GM18873 (cell line): ENCODE data around the gene CCL4L2.
A peak's percentile ranks its signal among the peaks of the same experiment; 100 is the strongest.
"Not testable (repeated sequence)": the region's sequence is repeated elsewhere in the genome, so short reads cannot be mapped to it uniquely, and the experiment has no call there.

Experiments used
- ATAC-seq: cut with Tn5 transposase; IDR thresholded peaks from one replicate; pipeline ENCODE4 v1.9.1; 2021; ENCODE audit warnings: mild to moderate bottlenecking, moderate library complexity, moderate number of reproducible peaks; ENCODE audit not compliant: unreplicated experiment, low FRiP score

Gene CCL4L2

DNA sequence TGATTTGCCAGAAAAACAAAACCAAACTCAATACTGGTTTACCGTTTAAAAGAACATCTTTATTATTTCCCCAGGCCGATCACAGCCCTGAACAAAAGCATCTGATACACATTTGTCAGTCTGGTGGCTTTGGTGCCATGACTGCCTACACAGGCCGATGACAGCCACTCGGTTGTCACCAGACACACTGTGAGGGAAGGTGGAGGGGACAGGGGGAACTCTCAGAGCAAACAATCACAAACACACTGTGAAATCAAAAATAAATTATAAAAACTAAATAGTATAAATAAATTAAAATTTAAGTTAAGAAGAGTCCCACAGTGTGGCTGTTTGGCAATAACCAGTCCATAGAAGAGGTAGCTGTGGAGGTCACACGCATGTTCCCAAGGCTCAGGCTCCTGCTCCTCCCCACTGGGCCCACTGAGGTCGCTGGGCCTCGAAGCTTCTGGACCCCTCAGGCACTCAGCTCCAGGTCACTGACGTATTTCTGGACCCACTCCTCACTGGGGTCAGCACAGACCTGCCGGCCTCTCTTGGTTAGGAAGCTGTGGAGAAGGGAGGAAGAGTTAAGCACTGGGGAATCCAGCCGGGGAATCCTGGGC is 15.9 kb upstream of the CCL4L2 start:
- ATAC-seq = not testable (repeated sequence)

DNA sequence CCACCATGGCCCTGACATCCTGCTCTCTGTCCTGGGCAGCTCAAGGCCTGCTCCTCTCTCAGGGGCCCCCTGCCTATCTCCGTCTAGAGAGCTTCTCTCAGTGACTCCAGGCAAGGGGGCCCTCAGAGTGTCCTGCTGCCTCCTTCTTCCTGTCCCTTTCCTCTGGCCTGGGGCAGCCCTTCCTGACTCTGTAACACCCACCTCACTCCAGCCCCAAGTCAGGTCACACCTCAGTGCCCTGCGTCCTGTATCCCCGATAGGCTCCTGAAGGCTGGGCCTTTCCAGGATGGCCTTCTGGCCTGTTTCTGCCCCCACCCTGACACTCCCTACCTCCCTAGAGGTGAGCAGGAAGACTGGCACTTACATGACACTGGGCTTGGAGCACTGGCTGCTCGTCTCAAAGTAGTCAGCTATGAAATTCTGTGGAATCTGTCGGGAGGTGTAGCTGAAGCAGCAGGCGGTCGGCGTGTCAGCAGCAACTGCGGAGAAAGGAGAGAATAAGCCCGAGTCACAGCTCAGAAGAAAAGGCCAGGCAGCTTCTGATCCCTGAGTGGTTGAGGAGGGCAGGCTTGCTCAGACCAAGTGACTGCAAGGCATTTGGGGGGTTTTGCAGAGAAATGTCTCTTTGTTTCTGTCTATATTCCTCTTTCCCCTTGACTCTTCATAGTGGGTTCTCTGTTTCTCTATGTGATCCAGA is 15.3 kb upstream of the CCL4L2 start:
- no peak for ATAC-seq

DNA sequence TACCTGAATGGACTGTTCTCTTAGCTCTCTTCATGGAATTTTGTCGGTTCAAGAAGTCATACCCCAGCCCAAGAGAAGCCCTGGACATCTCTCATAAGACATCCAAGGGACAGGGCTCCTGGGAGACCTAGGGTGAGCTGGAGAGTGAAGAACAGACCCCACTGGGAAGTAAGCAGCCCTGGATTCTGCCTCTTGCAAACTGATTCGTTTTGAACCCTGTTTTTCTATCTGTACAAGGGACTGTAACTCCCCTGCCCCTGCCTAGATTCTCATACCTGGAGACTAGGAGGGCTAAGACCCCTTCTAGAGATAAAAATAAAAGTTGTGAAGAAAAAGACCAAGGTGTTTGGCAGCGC is 14.8 kb upstream of the CCL4L2 start:
- ATAC-seq = no peak

- peak; percentile 14 for ATAC-seq
Measured at GRCh38 chr17:36197387-36197703, 13.5 kb upstream of the CCL4L2 start.

DNA sequence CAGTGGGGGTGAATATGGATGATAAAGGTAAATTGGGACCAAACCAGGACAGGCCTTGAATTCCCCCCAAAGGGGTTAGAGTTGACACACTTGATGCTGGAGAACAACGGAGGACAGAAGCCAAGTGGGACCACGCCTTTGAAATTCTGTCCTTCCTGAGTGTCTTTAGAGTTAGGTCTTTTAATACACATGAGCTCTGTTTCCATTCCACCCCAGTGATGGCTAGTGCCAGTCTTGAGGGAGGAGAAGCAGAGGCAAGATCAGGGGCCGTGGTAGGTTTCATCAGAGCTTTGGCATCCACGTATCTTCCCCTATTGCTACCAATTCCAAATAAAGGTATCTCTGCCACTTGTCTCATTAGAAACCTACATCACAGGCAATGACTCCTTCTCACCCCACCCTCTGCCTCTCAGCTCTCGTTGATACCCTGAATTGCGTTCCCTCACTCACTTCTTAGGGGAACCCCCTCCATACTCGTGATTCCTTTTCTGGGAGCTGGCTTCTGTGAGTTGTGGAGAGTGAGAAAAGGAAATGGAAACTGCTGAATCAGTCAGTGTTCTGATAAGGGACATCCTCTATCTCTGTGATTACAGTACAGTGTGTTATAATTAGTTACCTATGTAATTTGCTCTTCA is 11.9 kb upstream of the CCL4L2 start:
- peak; percentile 17 for ATAC-seq

DNA sequence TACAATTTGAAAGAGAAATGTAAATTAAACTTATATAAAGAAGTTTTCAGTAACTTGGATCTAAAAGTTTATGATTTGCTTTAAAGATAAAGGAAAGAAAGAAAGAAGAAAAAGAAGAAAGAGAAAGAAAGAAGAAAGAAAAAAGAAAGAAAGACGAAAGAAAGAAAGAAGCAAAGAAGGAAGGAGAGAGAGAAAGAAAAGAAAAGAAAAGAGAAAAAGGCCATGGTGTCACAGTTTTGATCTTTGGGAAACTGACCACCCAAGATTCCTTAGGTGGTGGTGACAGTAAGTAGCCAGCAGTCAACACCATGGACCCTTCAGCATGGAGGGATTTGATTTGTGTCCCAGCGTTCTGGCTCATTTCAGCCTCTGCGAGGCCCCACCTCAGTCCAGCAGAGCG is 9.8 kb upstream of the CCL4L2 start:
- ATAC-seq = not testable (repeated sequence)

DNA sequence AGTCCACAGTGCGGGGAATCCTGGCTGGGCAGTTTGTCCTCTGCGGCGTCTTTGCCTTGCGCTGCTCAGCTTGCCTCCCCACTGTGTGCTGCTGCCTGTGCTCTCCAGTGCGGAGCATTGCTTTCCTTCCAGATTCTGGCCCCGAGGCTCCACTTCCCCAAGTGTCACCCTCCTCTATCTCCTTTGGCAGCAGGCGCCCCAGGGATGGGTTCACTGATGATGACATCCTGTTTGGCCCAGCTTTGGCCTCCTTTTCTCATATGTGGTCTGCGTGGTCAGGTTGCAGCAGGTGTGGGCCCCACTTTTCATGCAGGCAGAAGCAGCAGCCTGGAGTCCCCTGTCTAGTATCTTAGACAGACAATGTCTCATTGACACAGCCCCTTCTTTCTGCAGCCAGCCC is 9.4 kb upstream of the CCL4L2 start:
- ATAC-seq = not testable (repeated sequence)

GRCh38 chr17:36203335-36203734 is 7.5 kb upstream of the CCL4L2 start:
- ATAC-seq = no peak

DNA sequence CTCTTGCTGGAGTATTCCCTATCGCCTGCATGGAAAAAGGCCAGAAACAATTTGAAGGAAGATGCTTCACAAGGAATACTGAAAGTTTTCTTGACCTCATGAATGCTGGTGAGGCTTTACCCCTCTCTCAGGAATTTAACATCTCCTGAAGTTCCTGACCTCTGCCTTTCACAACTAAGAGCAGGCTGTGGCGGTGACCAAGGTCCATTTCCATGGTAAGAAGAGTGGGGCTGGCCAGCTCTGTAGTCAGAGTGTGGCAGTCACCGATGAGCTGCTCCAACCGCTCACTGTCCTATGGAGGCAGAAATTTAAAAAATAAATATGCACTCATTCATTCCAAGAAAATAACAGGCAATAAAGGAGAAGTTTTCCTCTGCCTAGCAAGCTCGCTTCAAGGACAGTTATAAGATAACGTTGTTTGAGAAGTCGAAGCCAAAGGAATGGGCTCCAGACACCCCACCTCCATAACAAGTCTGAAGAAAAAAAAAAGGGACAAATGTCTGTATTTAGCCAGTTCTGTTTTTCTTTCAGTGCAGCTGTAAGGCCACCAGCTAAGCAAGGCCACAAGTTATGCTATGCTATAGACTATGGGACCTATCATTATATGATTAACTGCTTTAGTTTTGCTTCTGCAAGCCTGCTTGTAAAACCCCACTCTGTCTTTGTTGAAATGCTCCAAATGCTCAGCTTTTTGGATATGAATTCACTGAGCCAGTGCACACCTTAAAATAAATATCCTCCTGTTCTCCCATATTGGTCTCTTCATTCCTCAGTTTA is 6.0 kb upstream of the CCL4L2 start:
- no peak for ATAC-seq

- no peak for ATAC-seq
Measured at GRCh38 chr17:36205637-36206485, 5.0 kb upstream of the CCL4L2 start.

DNA sequence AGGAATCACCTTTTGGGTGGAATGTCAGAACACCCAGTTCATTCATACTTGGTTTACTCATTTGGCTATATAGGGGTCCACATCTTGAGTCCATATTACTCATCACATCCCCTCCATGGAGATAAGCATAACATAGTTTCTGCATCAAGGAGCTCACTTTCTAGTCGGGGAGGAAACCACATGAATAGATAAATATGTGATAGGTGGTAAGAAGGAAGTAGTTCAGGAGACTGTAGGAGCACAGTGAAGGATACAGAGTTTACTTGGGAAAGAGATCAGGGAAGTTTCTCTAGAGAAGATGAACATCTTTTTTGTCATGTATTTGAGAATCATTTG is 4.4 kb upstream of the CCL4L2 start:
- ATAC-seq = not testable (repeated sequence)

- not testable (repeated sequence) for ATAC-seq
Measured at GRCh38 chr17:36207383-36207782, 3.5 kb upstream of the CCL4L2 start.

- no peak for ATAC-seq
Measured at GRCh38 chr17:36209575-36209974, 1.3 kb upstream of the CCL4L2 start.

GRCh38 chr17:36211484-36212271 is 815 bp downstream of the CCL4L2 start:
- ATAC-seq = not testable (repeated sequence)

GRCh38 chr17:36212272-36212605 is 1.4 kb downstream of the CCL4L2 start:
- ATAC-seq = no peak

GRCh38 chr17:36212966-36213365 is 2.1 kb downstream of the CCL4L2 start:
- ATAC-seq = no peak

- ATAC-seq = no peak
Measured at GRCh38 chr17:36213695-36214094, 2.8 kb downstream of the CCL4L2 start.

DNA sequence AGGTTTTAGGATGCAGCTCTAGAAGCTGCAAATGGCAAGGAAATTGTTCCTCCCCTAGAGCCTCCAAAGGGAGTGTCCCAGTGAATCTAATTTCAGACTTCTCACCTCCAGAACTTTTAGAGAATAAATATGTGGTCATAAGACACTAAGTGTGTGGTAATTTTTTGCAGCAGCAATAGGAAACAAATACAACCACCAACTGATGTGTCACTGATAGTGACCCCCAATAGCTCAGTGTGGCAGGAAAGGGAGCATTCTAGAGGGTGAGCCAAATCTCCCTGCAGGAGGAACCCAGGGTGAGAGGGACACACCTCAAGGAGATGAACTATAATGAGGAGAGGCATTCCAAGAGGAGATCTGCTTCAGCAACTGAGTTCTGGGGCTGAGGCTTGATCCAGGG is 4.1 kb downstream of the CCL4L2 start:
- ATAC-seq = no peak

DNA sequence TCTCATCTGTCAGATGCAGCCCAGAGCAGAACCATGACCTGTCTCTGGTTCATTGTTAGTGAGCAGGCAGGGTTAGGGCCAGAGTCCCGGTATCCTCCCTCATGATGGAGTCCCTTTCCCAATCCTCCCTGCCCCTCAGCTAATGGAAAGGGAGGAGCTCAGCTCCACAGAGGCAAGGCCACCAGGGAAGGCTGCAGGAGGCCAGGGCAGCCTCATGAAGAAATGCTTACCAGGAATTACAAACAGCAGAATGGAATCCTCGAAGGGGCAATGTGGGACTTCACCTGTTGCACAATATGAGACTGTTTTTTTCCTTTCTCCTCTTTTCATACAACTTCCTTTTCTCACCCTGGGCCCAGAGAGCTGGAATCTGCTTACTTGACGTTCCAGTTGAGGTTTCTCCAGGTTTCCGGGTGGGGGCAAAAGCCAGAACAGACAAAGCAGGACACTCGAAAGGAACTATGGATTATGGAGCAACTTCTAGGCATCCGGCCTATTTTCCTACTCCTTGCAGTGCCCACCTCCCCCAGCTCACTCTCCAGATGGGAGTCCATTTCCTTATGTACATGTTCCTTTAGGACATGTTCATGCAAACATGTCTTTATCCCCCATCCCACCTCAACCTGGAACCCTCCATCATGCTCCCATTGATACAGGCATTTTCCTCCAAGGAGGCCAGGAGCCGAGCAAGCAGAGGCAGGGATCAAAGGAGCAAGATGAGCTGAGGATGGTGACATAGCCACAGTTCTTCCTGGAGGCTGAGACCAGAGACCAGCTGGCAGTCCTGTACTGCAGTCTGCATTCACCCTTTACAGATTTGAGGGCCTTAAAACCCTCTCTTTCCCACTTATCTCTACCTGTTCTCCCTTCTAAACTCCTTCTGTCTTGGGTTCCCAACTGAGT is 4.8 kb downstream of the CCL4L2 start:
- ATAC-seq = not testable (repeated sequence)
